Common myeloid progenitor, CD34-positive (primary cell): Measurements from ENCODE around the gene NIBAN1.

Experiments used
- CTCF ChIA-PET: fragments of 350-600 bp; sonication (Branson Sonifier 250); formaldehyde crosslinking; loops from one replicate; lab custom pipeline; 2021; ENCODE audit warnings: antibody characterized with exemption; lab: Charles Lee
- POLR2A ChIA-PET: fragments of 350-600 bp; sonication (Branson Sonifier 250); formaldehyde crosslinking; loops from one replicate; lab custom pipeline; 2021; ENCODE audit warnings: antibody characterized with exemption; lab: Charles Lee
- DNase-seq, 3 donors: peaks; one replicate each; pipeline versions ENCODE4 v3.0.0 to v3.0.0-alpha.2; 2013
- H3K27ac ChIP-seq, 2 experiments: 1 replicate in 1 of 2; 2 replicates in 1 of 2; pipeline ENCODE4 v1.7.0; 2013; ENCODE audit warnings: inconsistent platforms in 2 of 2, low read length in 2 of 2, mild to moderate bottlenecking in 2 of 2, low read depth in 1 of 2, moderate library complexity in 1 of 2; ENCODE audit not compliant: severe bottlenecking in 2 of 2, insufficient read depth in 1 of 2, poor library complexity in 1 of 2
- H3K27me3 ChIP-seq, 5 experiments: replicated peaks in 2 of 5; 1 replicate in 3 of 5; 2 replicates in 2 of 5; pipeline versions ENCODE4 v1.6.1 to v1.7.0; 2013; ENCODE audit warnings: low read length in 4 of 5, mild to moderate bottlenecking in 2 of 5, moderate library complexity in 2 of 5, inconsistent platforms in 1 of 5; ENCODE audit not compliant: insufficient read depth in 5 of 5, control insufficient read depth in 4 of 5
- H3K36me3 ChIP-seq, 4 experiments: 1 replicate in 2 of 4; 2 replicates in 2 of 4; pipeline versions ENCODE4 v1.6.1 to v1.7.0; 2013; ENCODE audit warnings: low read length in 3 of 4, control low read depth in 1 of 4, mild to moderate bottlenecking in 1 of 4; ENCODE audit not compliant: control insufficient read depth in 4 of 4, insufficient read depth in 4 of 4
- H3K4me1 ChIP-seq, 4 experiments: 1 replicate in 3 of 4; 2 replicates in 1 of 4; pipeline versions ENCODE4 v1.6.1 to v1.7.1; 2013; ENCODE audit warnings: low read length in 3 of 4, mild to moderate bottlenecking in 3 of 4, control low read depth in 1 of 4, inconsistent platforms in 1 of 4, moderate library complexity in 1 of 4; ENCODE audit not compliant: control insufficient read depth in 4 of 4, insufficient read depth in 4 of 4; ENCODE audit errors: control extremely low read depth in 1 of 4
- H3K4me3 ChIP-seq, 7 experiments: 1 replicate in 4 of 7; 2 replicates in 3 of 7; pipeline versions ENCODE4 v1.5.1 to v1.7.0; 2013; ENCODE audit warnings: mild to moderate bottlenecking in 7 of 7, low read length in 6 of 7, moderate library complexity in 6 of 7, inconsistent platforms in 2 of 7, low read depth in 2 of 7, control low read depth in 1 of 7; ENCODE audit not compliant: insufficient read depth in 4 of 7, control insufficient read depth in 1 of 7; ENCODE audit errors: extremely low read depth in 1 of 7
- H3K9me3 ChIP-seq, 5 experiments: 1 replicate in 4 of 5; 2 replicates in 1 of 5; pipeline versions ENCODE4 v1.6.1 to v1.7.1; 2013; ENCODE audit warnings: low read length in 4 of 5, mild to moderate bottlenecking in 2 of 5, inconsistent platforms in 1 of 5, low read depth in 1 of 5, moderate library complexity in 1 of 5; ENCODE audit not compliant: control insufficient read depth in 4 of 5, insufficient read depth in 2 of 5; ENCODE audit errors: control extremely low read depth in 1 of 5
- WGBS: methylation state at CpG from one replicate; pipeline ENCODE4 v1.1.5; 2013; ENCODE audit not compliant: insufficient coverage; 5-methylcytosine and 5-hydroxymethylcytosine counted together

NIBAN1 gene

GRCh38 chr1:184954232-184954995, 19.9 kb downstream of the NIBAN1 start:
- POLR2A ChIA-PET: no interaction called here
- peaks cover 0 to 3% (median 0%) of the 10 kb centered on the region in 4 experiments for H3K4me1 ChIP-seq
- H3K27me3 ChIP-seq: no peaks in the 10 kb centered on the region
- H3K36me3 ChIP-seq: peaks cover 0 to 3% (median under 1%) of the 10 kb centered on the region in 4 experiments
- H3K4me3 ChIP-seq: no peak overlapping the region
- peak in 1 of 3 donors; percentile 13 for DNase-seq
- CTCF ChIA-PET: interaction anchor here (0.6 to 1.1 kb wide), 2 partner anchors 12 to 13 kb away, joined by 3 read pairs; no protein-coding TSS in a partner anchor
- 80% methylated on average over 2 of the region's 4 CpGs for WGBS
- no peak overlapping the region for H3K27ac ChIP-seq
- no peaks in the 10 kb centered on the region for H3K9me3 ChIP-seq

- H3K27ac ChIP-seq: no peak overlapping the region
- ChIA-PET CTCF (no interaction called here), POLR2A (no interaction called here)
- H3K4me3 ChIP-seq: no peak overlapping the region
- WGBS: 72% methylated on average over 4 of the region's 6 CpGs
- H3K36me3 ChIP-seq: peaks cover 0 to 3% (median under 1%) of the 10 kb centered on the region in 4 experiments
- no peaks in the 10 kb centered on the region for H3K9me3 ChIP-seq
- DNase-seq: no peak
- H3K27me3 ChIP-seq: no peaks in the 10 kb centered on the region
- H3K4me1 ChIP-seq: peaks cover 0 to 3% (median 0%) of the 10 kb centered on the region in 4 experiments
Observed at GRCh38 chr1:184953600-184954219, 20.6 kb downstream of the NIBAN1 start.

GRCh38 chr1:184952428-184952827, 21.9 kb downstream of the NIBAN1 start:
- Histone ChIP-seq H3K4me1 (peaks cover 0 to 6% (median 0%) of the 10 kb centered on the region in 4 experiments), H3K27me3 (no peaks in the 10 kb centered on the region), H3K36me3 (peaks cover 0 to 3% (median under 1%) of the 10 kb centered on the region in 4 experiments), H3K27ac (no peak overlapping the region), H3K9me3 (no peaks in the 10 kb centered on the region), H3K4me3 (no peak overlapping the region)
- DNase-seq: no peak
- no CpG with 5 or more reads among the region's 4 CpGs for WGBS
- CTCF ChIA-PET: no interaction called here
- POLR2A ChIA-PET: no interaction called here

GRCh38 chr1:184951788-184952187, 22.5 kb downstream of the NIBAN1 start:
- POLR2A ChIA-PET: no interaction called here
- no peaks in the 10 kb centered on the region for H3K27me3 ChIP-seq
- peaks cover 0 to 4% (median 0%) of the 10 kb centered on the region in 4 experiments for H3K36me3 ChIP-seq
- no peaks in the 10 kb centered on the region for H3K9me3 ChIP-seq
- CTCF ChIA-PET: no interaction called here
- WGBS: 80% methylated on average over 1 of the region's 3 CpGs
- no peak for DNase-seq
- H3K4me1 ChIP-seq: peaks cover 0 to 8% (median 0%) of the 10 kb centered on the region in 4 experiments
- H3K4me3 ChIP-seq: no peak overlapping the region
- no peak overlapping the region for H3K27ac ChIP-seq

GRCh38 chr1:184950906-184951305, 23.4 kb downstream of the NIBAN1 start:
- H3K36me3 ChIP-seq: peaks cover 0 to 4% (median 0%) of the 10 kb centered on the region in 4 experiments
- no peak overlapping the region for H3K4me3 ChIP-seq
- no peaks in the 10 kb centered on the region for H3K27me3 ChIP-seq
- no peak overlapping the region for H3K27ac ChIP-seq
- ChIA-PET POLR2A (no interaction called here), CTCF (interaction anchor here (0.8 to 1.1 kb wide), 2 partner anchors 9 to 146 kb away, joined by 3 read pairs; no protein-coding TSS in a partner anchor)
- 100% methylated on average over 2 of the region's 2 CpGs for WGBS
- DNase-seq: no peak
- H3K9me3 ChIP-seq: no peaks in the 10 kb centered on the region
- H3K4me1 ChIP-seq: peaks cover 0 to 16% (median 5%) of the 10 kb centered on the region in 4 experiments

- Histone ChIP-seq H3K36me3 (peaks cover 0 to 4% (median 0%) of the 10 kb centered on the region in 4 experiments), H3K27me3 (no peaks in the 10 kb centered on the region), H3K9me3 (no peaks in the 10 kb centered on the region), H3K4me1 (peaks cover 0 to 23% (median 7%) of the 10 kb centered on the region in 4 experiments), H3K4me3 (no peak overlapping the region), H3K27ac (no peak overlapping the region)
- ChIA-PET CTCF (interaction anchor here (0.8 to 1.1 kb wide), 2 partner anchors 10 to 145 kb away, joined by 3 read pairs; no protein-coding TSS in a partner anchor), POLR2A (no interaction called here)
- DNase-seq: no peak
- 100% methylated on average over 1 of the region's 3 CpGs for WGBS
Observed at GRCh38 chr1:184950227-184950626, 24.1 kb downstream of the NIBAN1 start.
